GM19397 (cell line): ENCODE measurements around the gene THSD4.

Experiments
- ATAC-seq: cut with Tn5 transposase; IDR thresholded peaks from one replicate; pipeline ENCODE4 v1.9.1; 2021; ENCODE audit warnings: mild to moderate bottlenecking, moderate library complexity; ENCODE audit not compliant: unreplicated experiment

THSD4 gene

DNA sequence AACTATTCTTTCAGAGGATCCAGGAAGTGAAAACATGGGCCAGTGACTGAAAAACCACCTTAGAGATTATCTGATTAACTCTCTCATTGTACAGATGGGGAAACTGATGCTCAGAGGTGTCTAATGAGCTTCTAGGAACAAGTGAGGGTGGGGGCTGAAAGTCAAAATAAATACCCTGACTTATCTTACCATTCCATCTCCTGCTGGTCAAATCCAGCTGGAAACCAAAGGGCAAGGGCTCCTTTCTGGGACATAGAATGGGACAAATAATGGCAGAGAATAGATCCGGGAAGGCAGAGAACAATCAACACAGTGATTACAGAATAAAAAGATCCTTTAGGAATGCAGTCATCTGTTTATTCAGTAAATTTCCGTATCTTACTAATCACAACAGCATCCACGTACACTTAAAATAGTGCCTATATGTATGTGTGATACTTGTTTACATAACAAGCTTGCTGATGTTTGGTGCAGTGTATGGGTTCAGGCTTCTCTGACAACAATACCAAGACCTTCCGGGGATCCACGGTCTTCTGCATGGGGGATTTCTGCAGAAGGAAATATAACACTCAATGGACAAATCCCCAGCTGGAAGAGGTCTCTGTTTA lies 173.2 kb downstream of the THSD4 start:
- ATAC-seq: no peak

DNA sequence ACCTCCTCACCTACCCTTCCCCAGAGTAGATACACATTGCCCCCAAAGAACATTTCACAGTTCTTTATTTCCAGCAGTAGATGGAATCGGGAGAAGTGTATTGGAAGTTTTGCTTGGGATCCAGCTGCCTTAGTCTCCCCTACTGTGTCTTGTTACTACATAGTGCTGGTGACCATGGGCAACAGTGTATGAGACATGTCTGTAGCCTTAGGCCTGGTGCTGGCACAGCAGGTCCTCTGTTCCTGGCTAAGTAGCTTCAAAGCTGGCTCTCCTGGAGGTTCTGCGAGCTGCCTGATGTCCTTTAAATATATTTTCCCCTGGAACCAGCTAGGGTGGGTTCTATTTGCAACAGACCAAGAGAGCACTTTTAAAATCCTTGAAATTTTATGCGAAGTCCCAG lies 174.7 kb downstream of the THSD4 start:
- no peak for ATAC-seq

DNA sequence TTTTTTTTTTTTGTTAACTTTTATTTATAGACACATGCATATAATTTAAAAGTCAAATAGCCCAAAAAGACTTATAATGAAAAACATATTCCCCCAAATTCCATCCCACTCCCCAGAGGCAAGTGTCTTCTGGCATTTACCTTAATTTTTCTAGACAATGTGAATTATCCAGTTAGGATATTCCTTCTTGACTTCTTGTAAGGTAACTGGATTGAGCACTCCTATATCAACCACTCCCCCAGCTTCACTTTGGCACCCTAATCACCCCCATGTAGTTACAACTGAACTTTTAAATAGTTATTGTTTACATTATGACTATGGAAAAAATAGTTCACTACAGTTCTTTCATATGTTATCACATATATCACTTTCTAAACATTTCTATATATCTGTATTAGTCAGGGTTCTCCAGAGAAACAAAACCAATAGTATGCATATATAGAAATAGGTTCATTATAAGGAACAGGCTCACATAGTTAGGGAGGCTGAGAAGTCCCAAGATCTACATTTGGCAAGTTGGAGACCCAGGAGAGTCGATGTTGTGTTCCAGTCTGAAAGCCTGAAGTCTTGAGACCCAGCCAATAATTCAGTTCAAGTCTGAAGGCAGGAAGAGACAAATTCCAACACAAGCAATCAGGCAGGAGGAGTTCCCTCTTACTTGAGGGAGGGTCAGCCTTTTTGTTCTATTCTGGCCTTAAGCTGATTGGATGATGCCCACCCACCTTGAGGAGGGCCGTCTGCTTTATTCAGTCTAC lies 175.8 kb downstream of the THSD4 start:
- ATAC-seq: no peak

DNA sequence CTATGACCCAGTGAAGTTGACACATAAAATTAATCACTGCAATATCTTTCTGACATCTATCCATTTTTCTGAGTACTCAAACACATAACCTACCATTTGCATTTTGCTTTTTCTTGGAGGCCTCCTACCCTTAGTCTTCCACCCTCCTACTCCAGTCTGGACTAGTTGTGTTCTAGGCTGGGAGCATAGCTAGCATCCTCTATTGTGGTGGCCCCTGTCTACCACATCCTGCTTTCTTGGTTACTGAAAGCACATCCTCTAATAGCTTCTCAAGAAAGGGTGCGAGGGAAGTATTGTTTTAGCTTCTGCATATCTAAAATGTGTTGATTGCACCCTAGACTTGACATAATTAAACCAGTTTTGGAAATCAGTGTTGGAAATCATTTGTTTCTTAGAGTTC lies 176.5 kb downstream of the THSD4 start:
- no peak for ATAC-seq

DNA sequence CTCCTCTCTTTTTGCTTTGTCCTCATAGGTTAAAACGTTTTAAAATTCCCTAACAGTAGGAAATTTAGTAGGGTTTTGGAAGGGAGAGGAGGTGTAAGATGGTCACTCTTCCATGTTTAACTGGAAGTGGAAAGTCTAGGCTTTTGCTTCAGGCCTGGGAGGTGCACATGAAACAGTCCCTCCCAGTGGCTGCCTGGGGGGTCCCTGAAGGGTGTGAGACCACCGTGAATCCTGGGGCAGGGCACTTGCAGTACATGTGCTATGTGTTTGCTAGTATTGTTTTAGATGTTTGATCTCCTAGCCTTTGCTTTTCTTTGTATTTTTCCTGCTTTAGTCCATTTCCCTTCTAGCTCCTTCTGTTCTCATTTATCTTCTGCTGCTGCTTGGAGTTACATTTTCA lies 178.5 kb downstream of the THSD4 start:
- ATAC-seq: no peak

DNA sequence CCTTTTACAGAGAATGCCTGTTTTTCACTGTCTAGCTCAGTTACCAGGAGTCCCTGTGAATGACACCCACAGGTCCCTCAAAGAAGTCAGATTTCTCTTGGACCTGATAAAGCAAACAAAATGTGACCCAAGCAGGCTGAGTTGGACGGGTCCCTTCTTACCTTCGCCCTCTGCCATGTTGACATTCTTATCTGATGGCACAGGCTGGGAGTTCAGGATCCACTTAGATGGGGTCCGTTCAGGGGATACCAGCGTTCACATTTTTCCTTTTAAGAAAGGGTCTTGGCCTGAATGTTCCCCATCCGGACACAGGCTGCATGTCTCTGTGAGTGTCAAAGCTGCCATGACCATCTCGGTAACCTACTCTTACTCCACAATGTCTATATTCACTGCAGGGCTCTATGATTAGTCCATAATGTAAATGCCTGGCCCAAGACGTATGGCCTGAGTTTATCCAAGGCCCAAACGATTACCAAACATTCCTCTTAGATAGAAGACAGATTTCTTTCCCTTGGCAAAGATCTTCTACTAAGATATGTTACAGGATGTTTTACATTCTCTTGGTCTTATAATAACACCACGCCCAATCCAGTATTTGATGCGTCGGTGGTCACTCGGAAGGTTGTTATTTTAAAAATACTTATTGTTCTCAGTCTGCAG lies 179.1 kb downstream of the THSD4 start:
- no peak for ATAC-seq

DNA sequence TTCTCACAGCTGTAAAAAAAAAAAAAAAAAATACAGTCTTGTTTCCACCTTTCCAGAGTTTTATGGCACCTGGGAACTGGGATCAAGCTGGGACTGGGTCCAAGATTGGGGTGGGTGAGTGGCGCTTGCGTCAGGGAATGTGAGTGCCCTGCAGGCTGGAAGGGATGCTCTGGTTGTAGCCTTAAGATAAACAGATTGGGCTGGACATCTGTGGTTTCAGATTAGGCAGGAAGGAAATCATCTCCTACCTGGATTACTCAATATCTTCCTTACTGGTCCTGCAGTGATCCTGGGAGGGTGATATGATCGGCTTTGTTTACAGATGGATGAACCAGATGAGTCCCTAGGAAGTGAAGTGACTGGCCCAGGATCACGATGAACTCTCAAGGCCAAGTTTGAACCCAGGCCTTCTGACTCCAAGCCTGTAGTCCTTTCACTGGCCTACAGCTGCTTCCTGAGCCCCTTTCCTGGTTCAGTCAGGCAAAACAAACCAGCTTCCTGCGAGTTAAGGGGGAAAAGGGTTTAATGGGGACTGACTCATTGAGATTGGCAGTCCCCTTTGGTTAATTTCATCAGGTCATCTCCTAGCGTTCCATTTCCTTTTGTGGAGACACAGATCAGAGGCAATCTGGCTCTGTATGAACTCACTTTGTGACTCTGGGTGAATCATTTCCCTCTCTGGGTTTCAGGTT lies 179.8 kb downstream of the THSD4 start:
- ATAC-seq: no peak

DNA sequence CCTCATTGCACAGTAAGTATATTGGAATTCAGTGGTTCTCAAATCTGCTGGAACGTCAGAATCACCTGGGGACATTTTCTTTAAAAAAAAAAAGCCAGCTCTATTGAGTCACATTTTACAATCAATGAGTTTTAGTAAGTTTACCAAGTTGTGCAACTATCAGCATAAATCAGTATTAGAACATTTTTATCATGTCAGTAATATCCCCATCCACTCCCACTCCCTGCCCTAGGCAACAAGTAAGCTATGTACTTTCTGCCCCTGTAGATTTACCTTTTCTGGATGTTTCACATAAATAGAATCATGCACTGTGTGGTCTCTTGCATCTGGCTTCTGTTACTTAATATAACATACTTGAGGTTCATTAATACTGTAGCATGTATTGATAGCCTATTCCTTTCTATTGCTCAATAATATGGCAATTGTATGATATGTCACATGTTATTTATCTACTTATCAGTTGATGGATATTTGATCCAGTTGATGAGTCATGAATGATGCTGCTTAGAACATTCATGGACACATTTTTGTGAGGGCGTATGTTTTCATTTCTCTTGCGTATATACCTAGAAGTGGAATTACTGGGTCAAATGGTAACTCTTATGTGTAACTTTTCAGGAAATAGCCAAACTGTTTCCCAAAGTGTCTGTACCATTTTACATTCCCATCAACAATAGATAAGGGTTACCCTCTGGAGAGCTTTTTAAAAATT lies 180.5 kb downstream of the THSD4 start:
- ATAC-seq: no peak

DNA sequence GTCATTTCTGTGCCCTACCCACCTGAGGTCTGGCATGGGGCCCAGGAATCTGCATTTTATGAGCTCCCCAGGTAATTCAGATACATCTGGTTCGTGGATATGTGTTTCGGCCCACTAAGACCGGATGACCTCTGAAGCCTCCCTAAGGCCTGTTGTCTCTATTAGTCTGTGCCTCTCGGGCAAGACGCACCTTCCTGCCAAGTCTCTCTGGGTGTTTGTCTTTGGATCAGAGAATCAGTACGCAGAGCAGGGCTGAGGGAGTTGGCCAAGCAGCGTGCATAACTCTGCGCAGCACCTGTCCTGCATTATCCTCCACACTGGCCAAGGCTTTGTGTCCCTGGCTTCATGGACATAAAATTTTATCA lies 181.0 kb downstream of the THSD4 start:
- no peak for ATAC-seq

DNA sequence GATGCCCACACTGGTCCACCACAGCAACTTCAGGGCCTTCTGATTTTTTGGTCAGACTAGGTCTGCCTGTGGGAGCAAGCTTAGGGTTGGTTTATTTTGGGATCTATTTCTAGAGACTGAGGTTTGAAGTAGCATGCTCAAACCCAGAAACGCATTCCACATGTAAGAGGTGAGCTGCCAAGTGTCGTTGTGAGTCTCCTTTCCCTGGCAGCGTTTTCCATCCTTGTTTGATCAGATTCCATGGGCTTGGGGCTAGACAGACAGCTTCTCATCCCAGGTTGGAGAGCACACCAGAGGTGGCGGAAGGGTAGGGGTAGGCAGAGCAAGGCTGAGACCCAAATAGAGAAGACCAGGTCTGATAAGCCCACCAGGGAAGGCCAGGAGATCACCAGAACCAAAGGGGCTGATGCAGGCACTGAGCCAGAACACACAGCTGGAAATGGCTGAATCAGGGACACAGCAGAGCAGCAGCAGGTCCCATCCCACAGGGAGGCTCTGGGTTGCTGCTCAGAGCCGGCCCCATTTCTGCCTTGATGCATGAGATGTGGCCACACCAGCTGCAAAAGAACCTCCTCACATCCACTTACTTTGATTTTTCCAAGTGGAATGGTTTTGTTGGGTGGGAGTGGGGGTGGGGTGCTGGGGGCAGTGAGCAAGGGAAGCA lies 186.8 kb downstream of the THSD4 start:
- no peak for ATAC-seq

DNA sequence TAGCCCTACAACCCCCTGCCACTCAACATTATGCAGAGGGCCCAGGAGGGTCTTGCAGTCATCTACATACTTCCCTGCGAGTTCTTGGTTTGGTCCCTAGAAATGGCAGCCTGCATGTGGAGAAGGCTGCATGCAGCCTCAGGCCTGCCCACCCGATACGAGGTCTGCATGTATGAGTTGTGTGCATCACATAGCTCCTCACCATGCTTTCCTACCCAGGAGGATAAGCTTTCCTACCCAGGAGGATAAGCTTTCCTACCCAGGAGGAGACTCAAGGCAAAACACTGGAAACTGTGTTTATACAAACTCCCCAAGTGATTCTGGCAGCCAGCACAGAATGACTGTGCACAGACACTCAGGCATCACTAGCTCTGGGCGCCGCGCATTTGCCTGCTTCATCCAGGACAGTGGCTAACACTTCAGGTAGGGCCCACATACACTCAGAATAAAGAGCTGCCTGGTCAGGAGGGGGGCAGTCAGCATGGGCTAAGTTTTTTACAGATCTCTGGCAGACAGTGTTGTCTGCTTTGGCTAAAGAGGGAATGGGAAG lies 187.7 kb downstream of the THSD4 start:
- ATAC-seq: no peak

DNA sequence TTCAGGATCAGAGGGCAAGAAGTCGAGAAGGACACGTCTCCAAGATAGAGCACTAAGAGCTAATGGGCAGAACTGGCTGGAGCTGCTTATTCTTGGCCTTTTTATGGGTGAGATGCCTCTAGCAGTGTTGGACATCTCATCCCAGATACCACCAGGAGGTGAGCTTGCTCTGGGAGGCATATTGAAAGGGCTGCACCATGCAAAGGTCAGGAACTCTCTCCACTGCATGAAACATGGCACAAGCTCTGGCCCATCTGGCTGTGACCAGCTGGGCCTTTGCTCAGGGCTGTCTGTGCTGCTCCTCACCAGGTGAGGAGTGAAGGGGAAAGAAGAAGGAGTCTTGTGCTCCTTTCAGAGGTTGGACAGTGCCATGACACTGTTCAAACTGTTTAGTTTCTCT lies 188.7 kb downstream of the THSD4 start:
- ATAC-seq: no peak

DNA sequence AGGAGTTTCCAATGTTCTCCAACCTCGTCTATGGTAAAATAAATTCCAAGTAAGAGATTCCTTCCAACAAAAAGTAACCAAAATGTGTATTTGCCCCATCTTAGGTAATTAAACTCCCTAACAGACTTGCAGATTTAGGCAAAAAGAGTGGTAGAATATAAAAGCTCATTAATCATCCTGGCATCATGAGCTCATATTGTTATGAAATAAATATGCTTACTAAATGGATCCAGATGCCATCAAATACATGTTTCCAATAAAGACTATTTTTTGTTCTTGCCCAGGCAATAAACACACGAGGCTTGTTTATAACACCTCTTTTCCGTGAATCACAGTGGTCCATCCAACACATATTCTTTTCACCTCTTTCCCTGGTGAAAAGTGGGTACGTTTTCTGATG lies 189.4 kb downstream of the THSD4 start:
- no peak for ATAC-seq

DNA sequence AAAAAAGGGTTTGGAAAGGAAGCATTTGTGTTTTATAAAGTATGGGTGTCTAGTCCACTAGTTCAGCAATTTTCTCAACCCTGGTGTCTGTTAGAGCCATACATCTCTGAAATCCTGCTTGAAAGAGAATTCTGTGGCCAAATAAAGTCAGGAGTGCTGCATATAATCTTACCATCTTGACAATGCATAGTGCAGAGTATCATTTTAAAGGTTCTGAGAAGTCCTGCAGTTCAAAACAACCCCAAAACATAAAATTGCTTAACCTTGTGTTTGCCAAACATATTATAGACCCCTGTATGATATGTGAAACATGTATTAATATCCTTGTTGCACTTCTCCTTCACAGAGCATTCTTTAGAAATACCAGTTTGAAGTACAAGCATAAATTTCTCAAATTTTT lies 191.3 kb downstream of the THSD4 start:
- no peak for ATAC-seq

DNA sequence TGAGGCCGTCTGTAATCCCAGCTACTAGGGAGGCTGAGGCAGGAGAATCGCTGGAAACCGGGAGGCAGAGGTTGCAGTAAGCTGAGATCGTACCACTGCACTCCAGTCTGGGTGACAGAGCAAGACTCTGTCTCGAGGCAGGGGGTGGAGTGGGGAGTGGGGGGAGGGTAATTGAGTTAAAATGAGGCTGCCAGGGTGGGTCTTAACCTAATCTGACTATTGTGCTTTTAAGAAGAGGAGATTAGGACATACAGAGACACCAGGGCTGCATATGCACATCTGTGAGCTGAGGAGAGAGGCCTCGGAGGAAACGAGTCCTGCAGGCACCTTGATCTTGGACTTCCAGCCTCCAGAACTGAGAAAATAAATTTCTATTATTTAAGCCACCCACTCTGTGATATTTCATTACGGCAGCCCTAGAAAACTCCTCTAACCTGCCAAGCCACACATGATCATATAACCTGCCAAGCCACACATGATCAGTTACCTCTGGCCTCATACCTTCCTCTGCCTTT lies 197.0 kb downstream of the THSD4 start:
- no peak for ATAC-seq

DNA sequence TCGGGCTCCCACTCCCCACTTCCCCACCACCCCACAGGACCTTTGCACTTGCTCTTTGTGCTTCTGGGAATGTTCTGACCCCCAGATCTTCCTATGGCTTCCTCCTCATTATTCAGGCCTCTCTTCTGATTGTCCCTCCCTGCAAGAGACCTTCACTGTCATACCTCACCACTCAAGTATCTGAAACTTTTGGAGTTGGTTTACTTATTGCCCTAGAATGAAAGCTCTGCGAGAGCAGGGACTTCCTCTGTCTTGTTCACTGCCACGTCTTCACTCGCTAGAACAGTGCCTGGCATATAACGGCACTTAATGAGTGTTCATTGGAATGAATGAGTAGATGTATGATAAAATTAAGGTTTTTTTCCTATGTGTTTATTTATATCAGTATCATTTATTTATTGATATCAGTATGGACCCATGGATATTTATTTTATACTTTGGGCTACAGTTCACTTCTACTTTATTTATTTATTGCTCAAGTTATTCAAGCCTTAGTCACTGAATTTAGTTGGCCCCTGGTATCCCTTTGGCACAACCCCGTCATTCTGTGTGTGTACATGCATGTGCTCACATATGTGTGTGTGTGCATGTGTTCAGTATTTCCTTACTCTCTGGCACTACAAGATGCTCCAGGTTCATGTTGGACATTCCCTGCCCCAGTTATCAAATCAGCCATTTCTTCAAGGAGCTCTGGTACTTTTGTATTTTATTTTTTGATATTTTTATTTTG lies 197.6 kb downstream of the THSD4 start:
- no peak for ATAC-seq

DNA sequence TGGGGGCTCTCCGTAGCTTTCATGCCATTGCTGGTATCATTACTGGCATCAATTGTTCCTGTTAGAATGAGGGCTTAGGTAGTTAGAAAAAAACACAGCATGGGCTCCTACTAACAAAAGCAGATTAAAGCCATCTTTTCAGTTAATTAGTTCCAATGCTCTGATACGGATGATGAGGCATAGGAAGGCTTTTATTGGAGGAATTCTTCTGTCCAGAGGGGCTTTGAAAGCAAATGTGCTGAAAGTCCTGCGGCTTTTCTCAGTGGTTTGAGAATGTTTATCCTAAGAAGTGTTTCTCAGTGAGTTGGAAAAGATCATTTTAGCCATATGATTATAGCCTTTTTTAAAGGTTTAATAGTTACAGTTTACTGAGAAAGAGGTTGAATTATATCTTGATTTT lies 198.5 kb downstream of the THSD4 start:
- no peak for ATAC-seq

DNA sequence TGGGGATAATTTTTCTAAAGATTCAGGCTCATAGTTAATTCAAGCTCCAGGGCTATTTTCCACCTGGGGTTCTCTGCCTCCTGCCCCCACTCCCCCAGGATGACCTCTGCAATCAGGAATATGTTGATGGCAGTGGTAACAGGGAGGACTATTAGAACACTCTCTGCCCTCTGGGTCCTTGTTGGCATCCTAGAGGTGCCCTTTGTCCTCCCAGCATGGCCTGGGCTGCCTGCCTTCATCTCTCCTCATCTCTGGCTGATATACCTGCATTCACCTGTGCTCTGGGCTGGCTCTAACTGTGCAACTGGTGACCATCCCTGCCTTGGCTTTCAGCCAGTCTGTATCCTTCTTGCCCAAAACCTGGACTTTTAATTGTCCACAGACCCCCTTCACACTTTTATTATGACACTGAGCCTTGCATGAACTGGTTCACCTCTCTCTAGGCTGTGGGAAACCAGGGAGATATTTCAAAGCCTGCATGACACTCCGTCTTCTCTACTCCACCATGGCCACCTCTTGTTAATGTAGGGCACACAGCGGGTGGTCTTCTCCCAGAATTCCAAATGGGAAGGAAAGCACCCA lies 199.8 kb downstream of the THSD4 start:
- no peak for ATAC-seq

DNA sequence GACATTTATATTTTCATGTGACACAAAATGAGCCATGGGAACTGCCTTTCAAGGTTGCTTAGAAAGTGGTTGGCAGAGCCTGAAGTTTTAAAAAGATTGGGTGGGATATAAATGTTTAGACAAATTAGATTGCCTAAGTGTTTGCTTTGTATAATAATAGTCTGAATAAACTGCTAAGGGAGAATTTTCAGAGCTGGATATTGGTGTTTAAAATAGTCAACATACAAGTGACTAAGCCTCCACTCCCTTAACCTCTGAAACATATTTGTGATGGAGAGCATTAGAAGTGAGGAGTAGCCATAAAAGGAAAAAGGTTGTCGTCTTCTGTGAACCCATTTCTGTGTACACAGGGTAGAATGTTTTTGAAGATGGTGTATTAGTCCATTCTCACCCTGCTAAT lies 201.6 kb downstream of the THSD4 start:
- no peak for ATAC-seq
